Loucy (cell line): Measurements from ENCODE around the gene TOMM70.

Source experiments
- H2AFZ ChIP-seq: fragments of 200-600 bp; sonication (generic); 2 replicates; pipeline ENCODE4 v1.6.0; 2016; ENCODE audit warnings: antibody characterized with exemption, mild to moderate bottlenecking, low read length, moderate library complexity
- H3F3A ChIP-seq: fragments of 200-600 bp; 2 replicates; pipeline ENCODE4 v1.6.0; 2016; ENCODE audit warnings: antibody characterized with exemption, low read depth, mild to moderate bottlenecking
- H3K27me3 ChIP-seq: fragments of 200-600 bp; sonication (generic); 2 replicates; pipeline ENCODE4 v1.6.1; 2014; ENCODE audit warnings: low read length, mild to moderate bottlenecking; ENCODE audit not compliant: insufficient read depth, poor library complexity, severe bottlenecking
- H3K36me3 ChIP-seq: fragments of 200-600 bp; sonication (generic); 2 replicates; pipeline ENCODE4 v1.6.1; 2016; ENCODE audit warnings: low read length; ENCODE audit not compliant: insufficient read depth
- H3K4me1 ChIP-seq: fragments of 200-600 bp; sonication (generic); 2 replicates; pipeline ENCODE4 v1.5.1; 2014; ENCODE audit warnings: low read length, mild to moderate bottlenecking; ENCODE audit not compliant: insufficient read depth, poor library complexity, severe bottlenecking
- H3K4me2 ChIP-seq: fragments of 200-600 bp; sonication (generic); 2 replicates; pipeline ENCODE4 v1.6.0; 2014; ENCODE audit warnings: antibody characterized with exemption, low read length, low read depth, mild to moderate bottlenecking; ENCODE audit not compliant: poor library complexity, severe bottlenecking
- H3K4me3 ChIP-seq: fragments of 200-600 bp; sonication (generic); 2 replicates; pipeline ENCODE4 v1.5.1; 2014; ENCODE audit warnings: low read length, mild to moderate bottlenecking, mixed read lengths; ENCODE audit not compliant: poor library complexity, severe bottlenecking
- H3K79me2 ChIP-seq: fragments of 200-600 bp; sonication (generic); 2 replicates; pipeline ENCODE4 v1.6.1; 2014; ENCODE audit warnings: low read length; ENCODE audit not compliant: insufficient read depth
- H3K9ac ChIP-seq: fragments of 200-600 bp; sonication (generic); 2 replicates; pipeline ENCODE4 v1.6.0; 2014; ENCODE audit warnings: mild to moderate bottlenecking, low read depth, low read length, moderate library complexity; ENCODE audit not compliant: poor library complexity, severe bottlenecking
- H3K9me2 ChIP-seq: fragments of 200-600 bp; sonication (generic); replicated peaks from 2 replicates; pipeline ENCODE4 v1.6.1; 2016; ENCODE audit warnings: low read depth, low read length, mixed read lengths
- H3K9me3 ChIP-seq: fragments of 200-600 bp; sonication (generic); 2 replicates; pipeline ENCODE4 v1.6.1; 2014; ENCODE audit warnings: mild to moderate bottlenecking, antibody characterized with exemption, low read length, low read depth; ENCODE audit not compliant: insufficient read depth
- H4K20me1 ChIP-seq: fragments of 200-600 bp; sonication (generic); 2 replicates; pipeline ENCODE4 v1.6.0; 2014; ENCODE audit warnings: antibody characterized with exemption, low read length, mild to moderate bottlenecking; ENCODE audit not compliant: insufficient read depth, poor library complexity, severe bottlenecking
- EZH2phosphoT487 ChIP-seq: fragments of 200-600 bp; IDR thresholded peaks from 2 replicates; pipeline ENCODE4 v1.6.1; 2018; ENCODE audit warnings: antibody characterized with exemption, mild to moderate bottlenecking, moderate library complexity, borderline replicate concordance
- TF ChIP-seq, protein P1 (sequence below): fragments of 200-600 bp; sonication (generic); conservative IDR thresholded peaks from 2 replicates; pipeline ENCODE4 v1.5.1; 2014; ENCODE audit warnings: mild to moderate bottlenecking, antibody characterized with exemption, low read length

TOMM70 gene

DNA sequence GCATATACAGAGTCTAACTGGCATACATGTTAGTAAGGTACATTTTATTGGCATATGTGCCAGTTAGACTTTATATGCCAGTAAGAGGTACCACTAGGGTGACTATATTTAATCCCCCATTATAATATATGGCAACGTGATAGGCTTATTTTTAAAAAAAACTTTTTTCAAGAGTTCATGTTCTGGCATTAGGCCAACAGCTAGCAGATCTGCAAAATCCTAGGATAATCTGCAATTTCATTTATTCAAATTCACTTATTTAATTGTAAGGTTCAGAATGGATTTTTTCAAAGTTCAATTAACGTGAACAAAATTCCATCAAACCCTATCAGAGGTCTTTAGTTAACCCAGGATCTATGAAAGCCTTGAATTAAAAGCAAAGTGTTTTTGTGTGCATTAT, 34.5 kb downstream of the TOMM70 start:
- no peak overlapping the region for H3K4me2 ChIP-seq
- H3K4me3 ChIP-seq = no peak overlapping the region
- H3K9ac ChIP-seq = no peak overlapping the region
- H3K4me1 ChIP-seq = no peaks in the 10 kb centered on the region
- no peaks in the 10 kb centered on the region for H4K20me1 ChIP-seq
- no peaks in the 10 kb centered on the region for H3K79me2 ChIP-seq
- H3K36me3 ChIP-seq = peaks cover 81% of the 10 kb centered on the region
- H3K9me3 ChIP-seq = peaks cover 5% of the 10 kb centered on the region; the same call in 1 of the 2 replicates
- no peaks in the 10 kb centered on the region for H3K9me2 ChIP-seq
- no peaks in the 10 kb centered on the region for H3K27me3 ChIP-seq
- H3F3A ChIP-seq = no peaks in the 10 kb centered on the region
- H2AFZ ChIP-seq = no peak overlapping the region
- TF ChIP-seq, protein P1, sequence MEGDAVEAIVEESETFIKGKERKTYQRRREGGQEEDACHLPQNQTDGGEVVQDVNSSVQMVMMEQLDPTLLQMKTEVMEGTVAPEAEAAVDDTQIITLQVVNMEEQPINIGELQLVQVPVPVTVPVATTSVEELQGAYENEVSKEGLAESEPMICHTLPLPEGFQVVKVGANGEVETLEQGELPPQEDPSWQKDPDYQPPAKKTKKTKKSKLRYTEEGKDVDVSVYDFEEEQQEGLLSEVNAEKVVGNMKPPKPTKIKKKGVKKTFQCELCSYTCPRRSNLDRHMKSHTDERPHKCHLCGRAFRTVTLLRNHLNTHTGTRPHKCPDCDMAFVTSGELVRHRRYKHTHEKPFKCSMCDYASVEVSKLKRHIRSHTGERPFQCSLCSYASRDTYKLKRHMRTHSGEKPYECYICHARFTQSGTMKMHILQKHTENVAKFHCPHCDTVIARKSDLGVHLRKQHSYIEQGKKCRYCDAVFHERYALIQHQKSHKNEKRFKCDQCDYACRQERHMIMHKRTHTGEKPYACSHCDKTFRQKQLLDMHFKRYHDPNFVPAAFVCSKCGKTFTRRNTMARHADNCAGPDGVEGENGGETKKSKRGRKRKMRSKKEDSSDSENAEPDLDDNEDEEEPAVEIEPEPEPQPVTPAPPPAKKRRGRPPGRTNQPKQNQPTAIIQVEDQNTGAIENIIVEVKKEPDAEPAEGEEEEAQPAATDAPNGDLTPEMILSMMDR = no peak
- TF ChIP-seq EZH2phosphoT487 = no peak

DNA sequence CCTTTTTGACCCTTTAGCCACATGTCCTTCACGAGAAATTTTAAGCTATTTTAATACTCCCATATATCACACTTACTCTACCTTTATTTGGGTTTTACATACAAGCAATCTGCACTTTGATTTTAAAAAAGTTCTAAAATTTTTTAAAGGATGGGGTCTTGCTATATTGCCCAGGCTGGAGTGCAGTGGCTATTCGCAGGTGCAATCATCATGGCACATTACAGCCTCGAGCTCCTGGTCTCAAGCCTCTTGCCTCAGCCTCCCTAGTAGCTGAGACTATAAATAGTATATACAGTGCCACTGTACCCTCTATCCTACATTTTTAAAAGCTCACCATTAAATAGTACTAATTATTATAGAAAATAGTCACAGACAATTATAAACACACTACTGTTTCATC, 36.5 kb downstream of the TOMM70 start:
- peaks cover 5% of the 10 kb centered on the region; the same call in 1 of the 2 replicates for H3K9me3 ChIP-seq
- H2AFZ ChIP-seq = no peak overlapping the region
- H3F3A ChIP-seq = no peaks in the 10 kb centered on the region
- H3K36me3 ChIP-seq = peaks cover 63% of the 10 kb centered on the region
- H3K4me3 ChIP-seq = no peak overlapping the region
- TF ChIP-seq, protein P1 = no peak
- TF ChIP-seq EZH2phosphoT487 = no peak
- no peaks in the 10 kb centered on the region for H3K4me1 ChIP-seq
- no peaks in the 10 kb centered on the region for H4K20me1 ChIP-seq
- no peak overlapping the region for H3K4me2 ChIP-seq
- no peaks in the 10 kb centered on the region for H3K79me2 ChIP-seq
- no peaks in the 10 kb centered on the region for H3K27me3 ChIP-seq
- no peak overlapping the region for H3K9ac ChIP-seq
- no peaks in the 10 kb centered on the region for H3K9me2 ChIP-seq

DNA sequence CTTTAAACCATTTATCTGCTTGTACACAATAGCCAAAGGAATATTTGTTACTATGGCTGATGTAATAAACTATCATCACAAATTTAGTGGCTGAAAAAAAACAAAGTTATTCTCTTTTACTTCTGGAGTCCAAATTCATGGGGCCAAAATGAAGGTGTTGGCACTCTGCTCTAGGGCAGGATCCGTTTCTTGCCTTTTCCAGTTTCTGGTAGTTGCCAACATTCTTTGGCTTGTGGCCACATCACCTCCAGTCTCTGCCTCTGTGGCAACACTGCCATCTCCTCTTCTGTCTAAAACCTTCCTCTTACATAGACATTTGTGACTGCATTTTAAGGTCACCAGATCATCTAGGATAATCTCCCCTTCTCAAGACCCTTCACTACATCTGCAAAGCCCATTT, 39.0 kb downstream of the TOMM70 start:
- Histone ChIP-seq H3F3A (no peaks in the 10 kb centered on the region), H3K79me2 (no peaks in the 10 kb centered on the region), H3K9me2 (no peaks in the 10 kb centered on the region), H3K9me3 (peaks cover 5% of the 10 kb centered on the region; the same call in 1 of the 2 replicates), H2AFZ (no peak overlapping the region), H3K9ac (no peak overlapping the region), H4K20me1 (no peaks in the 10 kb centered on the region), H3K4me2 (no peak overlapping the region), H3K4me1 (no peaks in the 10 kb centered on the region), H3K4me3 (no peak overlapping the region), H3K36me3 (peaks cover 46% of the 10 kb centered on the region), H3K27me3 (no peaks in the 10 kb centered on the region)
- no peak for TF ChIP-seq EZH2phosphoT487
- TF ChIP-seq, protein P1 = no peak
